Neural cell (in vitro differentiated cells): ENCODE data around the gene CDCP2. TPM values are rescaled to one million over a fixed set of nuclear protein-coding genes. Genes with fewer than 3 reads are reported as not detected.

Source experiments
- H2AFZ ChIP-seq: fragments of 200-600, 300-800 bp; sonication (generic), shearing (Covaris generic); 2 replicates; pipeline ENCODE4 v1.6.0; 2014; ENCODE audit warnings: low read depth, mild to moderate bottlenecking, antibody characterized with exemption, low read length, moderate library complexity
- H3F3A ChIP-seq: fragments of 200-600 bp; shearing (Covaris generic); 2 replicates; pipeline ENCODE4 v1.6.1; 2016; ENCODE audit warnings: mild to moderate bottlenecking, moderate library complexity, mixed read lengths, antibody characterized with exemption, low read length; ENCODE audit not compliant: insufficient read depth, poor library complexity, severe bottlenecking
- H3K27ac ChIP-seq: fragments of 200-600, 300-800 bp; sonication (generic), shearing (Covaris generic); 2 replicates; pipeline ENCODE4 v1.5.1; 2014; ENCODE audit warnings: mild to moderate bottlenecking, low read length, moderate library complexity
- H3K27me3 ChIP-seq: fragments of 300-800, 200-600 bp; sonication (generic), shearing (Covaris generic); 2 replicates; pipeline ENCODE4 v1.6.0; 2014; ENCODE audit warnings: mild to moderate bottlenecking, low read depth, low read length, moderate library complexity; ENCODE audit not compliant: insufficient read depth
- H3K36me3 ChIP-seq: fragments of 300-800, 200-600 bp; sonication (generic), shearing (Covaris generic); 2 replicates; pipeline ENCODE4 v1.5.1; 2014; ENCODE audit warnings: mild to moderate bottlenecking, antibody characterized with exemption, low read length, moderate library complexity; ENCODE audit not compliant: insufficient read depth
- H3K4me2 ChIP-seq: fragments of 300-800, 200-600 bp; sonication (generic), shearing (Covaris generic); 2 replicates; pipeline ENCODE4 v1.6.0; 2014; ENCODE audit warnings: mild to moderate bottlenecking, low read length
- H3K4me3 ChIP-seq: fragments of 300-800, 200-600 bp; sonication (generic), shearing (Covaris generic); 2 replicates; pipeline ENCODE4 v1.5.1; 2014; ENCODE audit warnings: mild to moderate bottlenecking, low read length, moderate library complexity
- H3K79me2 ChIP-seq: fragments of 200-600 bp; shearing (Covaris generic); replicated peaks from 2 replicates; pipeline ENCODE4 v1.6.0; 2014; ENCODE audit warnings: mild to moderate bottlenecking, low read length, moderate library complexity; ENCODE audit not compliant: insufficient read depth
- H3K9ac ChIP-seq: fragments of 300-800, 200-600 bp; sonication (generic), shearing (Covaris generic); 2 replicates; pipeline ENCODE4 v1.6.1; 2016; ENCODE audit warnings: mild to moderate bottlenecking, low read length, mixed read lengths
- H3K9me2 ChIP-seq: fragments of 200-600 bp; shearing (Covaris generic); 2 replicates; pipeline ENCODE4 v1.6.1; 2016; ENCODE audit warnings: mild to moderate bottlenecking, low read length, mixed read lengths; ENCODE audit not compliant: insufficient read depth
- H3K9me3 ChIP-seq: fragments of 200-600, 300-800 bp; sonication (generic), shearing (Covaris generic); 2 replicates; pipeline ENCODE4 v1.6.1; 2016; ENCODE audit warnings: mild to moderate bottlenecking, mixed run types, low read length, moderate library complexity, mixed read lengths
- H4K20me1 ChIP-seq: fragments of 200-600 bp; shearing (Covaris generic); 2 replicates; pipeline ENCODE4 v1.6.1; 2016; ENCODE audit warnings: mild to moderate bottlenecking, mixed run types; ENCODE audit not compliant: insufficient read depth
- CTCF ChIP-seq: fragments of 450-650 bp; IDR thresholded peaks from 2 replicates; pipeline ENCODE4 v1.5.1; 2014; ENCODE audit warnings: antibody characterized with exemption, mild to moderate bottlenecking, moderate library complexity; ENCODE audit not compliant: poor library complexity, severe bottlenecking
- EP300 ChIP-seq: fragments of 450-650 bp; conservative IDR thresholded peaks from 2 replicates; pipeline ENCODE4 v1.6.1; 2014; ENCODE audit warnings: antibody characterized with exemption, mild to moderate bottlenecking, moderate library complexity; ENCODE audit not compliant: poor library complexity, severe bottlenecking
- EZH2 ChIP-seq: fragments of 200-600, 300-800 bp; shearing (Covaris generic), sonication (generic); IDR thresholded peaks from 2 replicates; pipeline ENCODE4 v1.6.1; 2014; ENCODE audit warnings: antibody characterized with exemption, low read length, borderline replicate concordance, mild to moderate bottlenecking; ENCODE audit not compliant: insufficient read depth, poor library complexity, severe bottlenecking
- MXI1 ChIP-seq: fragments of 450-650 bp; conservative IDR thresholded peaks from 2 replicates; pipeline ENCODE4 v1.6.1; 2014; ENCODE audit warnings: antibody characterized with exemption, mild to moderate bottlenecking; ENCODE audit not compliant: poor library complexity, severe bottlenecking
- POLR2AphosphoS5 ChIP-seq: IDR thresholded peaks from 2 replicates; pipeline ENCODE4 v1.6.1; 2012
- RAD21 ChIP-seq: fragments of 450-650 bp; conservative IDR thresholded peaks from 2 replicates; pipeline ENCODE4 v1.6.1; 2014; ENCODE audit warnings: antibody characterized with exemption, mild to moderate bottlenecking, moderate library complexity
- REST ChIP-seq: IDR thresholded peaks from 2 replicates; pipeline ENCODE4 v1.6.1; 2012; ENCODE audit warnings: borderline replicate concordance
- SMC3 ChIP-seq: fragments of 450-650 bp; conservative IDR thresholded peaks from 2 replicates; pipeline ENCODE4 v1.6.1; 2014; ENCODE audit warnings: antibody characterized with exemption, mild to moderate bottlenecking, moderate library complexity; ENCODE audit not compliant: poor library complexity
- TAF1 ChIP-seq: IDR thresholded peaks from 2 replicates; pipeline ENCODE4 v1.6.1; 2012; ENCODE audit warnings: low read depth
- polyA plus RNA-seq: library from polyadenylated mRNA; depleted of rRNA; stranded (reverse); fragments of >200 nt; gene quantifications from 2 replicates; pipeline ENCODE4 v1.2.3, GENCODE V29; 2014

Gene CDCP2
- polyA plus RNA-seq, 1 donor from 2014 or later, result not detected

- Histone ChIP-seq H3K4me2 (no peak overlapping the region), H3K27ac (no peak overlapping the region), H3K9ac (no peak overlapping the region), H3F3A (no peaks in the 10 kb centered on the region), H3K36me3 (no peaks in the 10 kb centered on the region), H3K9me3 (no peaks in the 10 kb centered on the region), H2AFZ (no peak overlapping the region), H3K79me2 (no peaks in the 10 kb centered on the region), H3K4me3 (no peak overlapping the region), H3K9me2 (no peaks in the 10 kb centered on the region), H3K27me3 (no peaks in the 10 kb centered on the region), H4K20me1 (no peaks in the 10 kb centered on the region)
- TF ChIP-seq RAD21 (no peak), TAF1 (no peak), CTCF (no peak), EZH2 (no peak), SMC3 (no peak), EP300 (no peak), MXI1 (no peak), REST (no peak), POLR2AphosphoS5 (no peak)
These were observed 25.7 kb upstream of the CDCP2 start for GRCh38 chr1:54178296-54179070.

GRCh38 chr1:54177726-54178125, 24.9 kb upstream of the CDCP2 start:
- no peak overlapping the region for H3K4me2 ChIP-seq
- no peaks in the 10 kb centered on the region for H3K79me2 ChIP-seq
- TF ChIP-seq MXI1 (no peak), REST (no peak), RAD21 (no peak), EP300 (no peak), CTCF (no peak), SMC3 (no peak), POLR2AphosphoS5 (no peak), TAF1 (no peak), EZH2 (no peak)
- no peak overlapping the region for H3K27ac ChIP-seq
- no peaks in the 10 kb centered on the region for H3K36me3 ChIP-seq
- no peak overlapping the region for H2AFZ ChIP-seq
- H3F3A ChIP-seq, result no peaks in the 10 kb centered on the region
- H3K4me3 ChIP-seq, result no peak overlapping the region
- H3K27me3 ChIP-seq, result no peaks in the 10 kb centered on the region
- no peaks in the 10 kb centered on the region for H4K20me1 ChIP-seq
- H3K9me2 ChIP-seq, result no peaks in the 10 kb centered on the region
- no peaks in the 10 kb centered on the region for H3K9me3 ChIP-seq
- H3K9ac ChIP-seq, result no peak overlapping the region
